Neural crest cell (in vitro differentiated cells): ENCODE data around the gene HDAC6. TPM values are rescaled to one million over a fixed set of nuclear protein-coding genes. Genes with fewer than 3 reads are reported as not detected.

Experiments used
- DNase-seq: peaks from one replicate; pipeline ENCODE4 v3.0.0; 2021; ENCODE audit warnings: low read depth, mixed read lengths, low spot score
- H3K27ac Mint-ChIP-seq: one replicate; pipeline ENCODE4 v1.8.0; 2021; ENCODE audit warnings: mild to moderate bottlenecking, mixed read lengths; ENCODE audit not compliant: unreplicated experiment
- H3K27me3 Mint-ChIP-seq: 2 replicates; pipeline ENCODE4 v1.8.0; 2021; ENCODE audit warnings: low read depth, mild to moderate bottlenecking, mixed read lengths
- H3K36me3 Mint-ChIP-seq: 2 replicates; pipeline ENCODE4 v1.8.0; 2021; ENCODE audit warnings: low read depth, mild to moderate bottlenecking, mixed read lengths
- H3K4me1 Mint-ChIP-seq: 2 replicates; pipeline ENCODE4 v1.8.0; 2021; ENCODE audit warnings: mixed read lengths
- H3K4me3 Mint-ChIP-seq: one replicate; pipeline ENCODE4 v1.8.0; 2021; ENCODE audit warnings: mild to moderate bottlenecking, mixed read lengths
- H3K9me3 Mint-ChIP-seq: 2 replicates; pipeline ENCODE4 v1.8.0; 2021; ENCODE audit warnings: mixed read lengths
- total RNA-seq: library from RNA; stranded (reverse); gene quantifications from 2 replicates; pipeline ENCODE4 v1.2.1, GENCODE V29; 2021
- TF ChIP-seq, protein P1 (sequence below): fragments of 200-600 bp; sonication (generic); conservative IDR thresholded peaks from 2 replicates; pipeline ENCODE4 v1.5.0; 2021; ENCODE audit warnings: antibody characterized with exemption, mild to moderate bottlenecking

HDAC6 gene
- total RNA-seq, 1 donor from 2014 or later, result 183 TPM

DNA sequence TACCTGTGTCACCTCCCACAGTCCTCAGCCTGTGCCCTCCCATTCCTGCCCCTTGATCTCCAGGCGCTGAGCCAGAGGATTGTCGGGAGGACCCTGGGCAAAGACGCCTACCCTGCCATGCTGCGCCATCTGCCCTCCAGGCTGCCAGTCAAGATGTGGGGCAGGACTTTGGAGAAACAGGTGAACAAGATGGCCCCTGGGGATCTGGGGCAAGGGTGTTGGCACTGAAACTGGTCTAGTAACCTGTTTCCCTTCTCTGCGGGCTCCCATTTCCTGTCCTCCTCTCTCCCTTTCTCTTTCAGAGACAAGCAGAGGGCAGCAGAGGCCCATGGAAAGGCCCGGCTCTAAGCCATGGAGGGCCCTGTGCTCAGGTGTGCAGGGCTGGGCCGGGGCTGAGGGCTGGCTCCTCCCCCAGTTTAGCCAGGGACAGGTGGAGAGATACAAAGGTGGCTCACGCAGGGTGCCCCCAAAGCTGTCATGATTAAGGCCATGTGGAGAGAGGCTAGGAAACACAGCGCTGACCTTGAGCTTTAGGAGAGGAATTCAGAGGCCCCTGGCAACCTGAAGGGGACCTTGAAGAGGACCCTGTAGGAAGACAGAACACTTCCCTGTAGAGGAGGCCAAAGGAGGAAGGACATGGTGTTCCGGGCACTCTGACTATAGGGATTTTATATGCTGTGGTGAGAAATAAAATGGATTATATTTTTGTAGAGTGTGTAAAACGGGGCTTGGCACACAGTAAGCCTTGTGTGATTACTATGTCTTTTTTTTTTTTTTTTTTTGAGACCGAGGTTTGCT lies 40.0 kb upstream of the HDAC6 start, which contains the start of gene GLOD5:
Gene GLOD5 (plus strand): TSS at position 74 of the 798 bp plus-strand sequence. CDS start 44 bp downstream, at position 118.
- Mint-ChIP-seq H3K27ac (no peak within 1 kb of the TSS), H3K27me3 (peaks cover 10% of the 10 kb centered on the region), H3K4me1 (no peaks in the 10 kb centered on the region), H3K4me3 (no peak within 1 kb of the TSS), H3K36me3 (no peaks in the 10 kb centered on the region), H3K9me3 (no peaks in the 10 kb centered on the region)
- TF ChIP-seq, protein P1, sequence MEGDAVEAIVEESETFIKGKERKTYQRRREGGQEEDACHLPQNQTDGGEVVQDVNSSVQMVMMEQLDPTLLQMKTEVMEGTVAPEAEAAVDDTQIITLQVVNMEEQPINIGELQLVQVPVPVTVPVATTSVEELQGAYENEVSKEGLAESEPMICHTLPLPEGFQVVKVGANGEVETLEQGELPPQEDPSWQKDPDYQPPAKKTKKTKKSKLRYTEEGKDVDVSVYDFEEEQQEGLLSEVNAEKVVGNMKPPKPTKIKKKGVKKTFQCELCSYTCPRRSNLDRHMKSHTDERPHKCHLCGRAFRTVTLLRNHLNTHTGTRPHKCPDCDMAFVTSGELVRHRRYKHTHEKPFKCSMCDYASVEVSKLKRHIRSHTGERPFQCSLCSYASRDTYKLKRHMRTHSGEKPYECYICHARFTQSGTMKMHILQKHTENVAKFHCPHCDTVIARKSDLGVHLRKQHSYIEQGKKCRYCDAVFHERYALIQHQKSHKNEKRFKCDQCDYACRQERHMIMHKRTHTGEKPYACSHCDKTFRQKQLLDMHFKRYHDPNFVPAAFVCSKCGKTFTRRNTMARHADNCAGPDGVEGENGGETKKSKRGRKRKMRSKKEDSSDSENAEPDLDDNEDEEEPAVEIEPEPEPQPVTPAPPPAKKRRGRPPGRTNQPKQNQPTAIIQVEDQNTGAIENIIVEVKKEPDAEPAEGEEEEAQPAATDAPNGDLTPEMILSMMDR, result no peak
- DNase-seq, result no peak

DNA sequence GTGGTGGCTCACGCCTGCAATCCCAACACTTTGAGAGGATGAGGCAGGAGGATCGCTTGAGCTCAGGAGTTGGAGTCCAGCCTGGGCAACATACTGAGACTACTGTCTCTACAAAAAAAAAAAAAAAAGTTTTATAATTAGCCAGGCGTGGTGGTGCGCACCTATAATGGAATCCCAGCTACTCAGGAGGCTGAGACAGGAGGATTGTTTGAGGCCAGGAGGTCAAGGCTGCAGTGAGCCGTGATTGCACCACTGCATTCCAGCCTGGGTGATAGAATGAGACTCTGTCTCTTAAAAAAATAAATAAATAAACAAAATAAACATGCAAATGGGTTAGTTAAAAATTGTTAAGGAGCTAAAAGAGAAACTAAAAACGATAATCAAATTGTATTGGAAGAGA lies 32.6 kb upstream of the HDAC6 start:
- Mint-ChIP-seq H3K4me1 (no peaks in the 10 kb centered on the region), H3K9me3 (no peaks in the 10 kb centered on the region), H3K27me3 (no peaks in the 10 kb centered on the region), H3K36me3 (no peaks in the 10 kb centered on the region), H3K4me3 (no peak overlapping the region), H3K27ac (no peak overlapping the region)
- DNase-seq, result no peak
- TF ChIP-seq, protein P1, result no peak

GRCh38 chrX:48770296-48770695 lies 31.6 kb upstream of the HDAC6 start:
- DNase-seq, result no peak
- Mint-ChIP-seq H3K4me1 (no peaks in the 10 kb centered on the region), H3K27me3 (no peaks in the 10 kb centered on the region), H3K36me3 (no peaks in the 10 kb centered on the region), H3K9me3 (no peaks in the 10 kb centered on the region), H3K4me3 (no peak overlapping the region), H3K27ac (no peak overlapping the region)
- TF ChIP-seq, protein P1, result no peak

GRCh38 chrX:48772602-48773001 lies 29.3 kb upstream of the HDAC6 start:
- DNase-seq, result no peak
- TF ChIP-seq, protein P1, result no peak
- no peak overlapping the region for H3K27ac Mint-ChIP-seq
- peaks cover 3% of the 10 kb centered on the region for H3K9me3 Mint-ChIP-seq
- H3K4me3 Mint-ChIP-seq, result no peak overlapping the region
- H3K4me1 Mint-ChIP-seq, result no peaks in the 10 kb centered on the region
- H3K36me3 Mint-ChIP-seq, result no peaks in the 10 kb centered on the region
- peaks cover 8% of the 10 kb centered on the region for H3K27me3 Mint-ChIP-seq

GRCh38 chrX:48776818-48777439 lies 24.9 kb upstream of the HDAC6 start:
- TF ChIP-seq, protein P1, result no peak
- no peaks in the 10 kb centered on the region for H3K36me3 Mint-ChIP-seq
- peaks cover 18% of the 10 kb centered on the region for H3K27me3 Mint-ChIP-seq
- H3K4me1 Mint-ChIP-seq, result no peaks in the 10 kb centered on the region
- DNase-seq, result no peak
- H3K9me3 Mint-ChIP-seq, result peaks cover 3% of the 10 kb centered on the region
- H3K27ac Mint-ChIP-seq, result no peak overlapping the region
- H3K4me3 Mint-ChIP-seq, result no peak overlapping the region
